Smooth muscle cell (in vitro differentiated cells): Measurements from ENCODE around the gene RAB34. TPM values are rescaled to one million over a fixed set of nuclear protein-coding genes. Genes with fewer than 3 reads are reported as not detected.
A peak's percentile ranks its signal among the peaks of the same experiment; 100 is the strongest.

Source experiments
- DNase-seq: peaks from one replicate; lab custom pipeline; 2025; ENCODE audit not compliant: unreplicated experiment; lab: John Stamatoyannopoulos, UW
- H2AFZ ChIP-seq: fragments of 200-600 bp; sonication (generic); 2 replicates; pipeline ENCODE4 v1.6.0; 2016; ENCODE audit warnings: antibody characterized with exemption, low read depth, mild to moderate bottlenecking
- H3F3A ChIP-seq: fragments of 200-600 bp; sonication (generic); 2 replicates; pipeline ENCODE4 v1.6.0; 2017; ENCODE audit warnings: antibody characterized with exemption, low read depth
- H3K27ac ChIP-seq: fragments of 200-600 bp; sonication (generic); 2 replicates; pipeline ENCODE4 v1.5.1; 2016; ENCODE audit warnings: low read depth, mild to moderate bottlenecking
- H3K27me3 ChIP-seq: fragments of 200-600 bp; sonication (generic); 2 replicates; pipeline ENCODE4 v1.6.1; 2016; ENCODE audit warnings: low read depth, mild to moderate bottlenecking
- H3K36me3 ChIP-seq: fragments of 200-600 bp; sonication (generic); 2 replicates; pipeline ENCODE4 v1.5.1; 2016; ENCODE audit warnings: low read depth
- H3K4me1 ChIP-seq: fragments of 200-600 bp; sonication (generic); 2 replicates; pipeline ENCODE4 v1.5.1; 2016; ENCODE audit warnings: low read depth
- H3K4me2 ChIP-seq: fragments of 200-600 bp; sonication (generic); 2 replicates; pipeline ENCODE4 v1.6.0; 2016; ENCODE audit warnings: mild to moderate bottlenecking
- H3K4me3 ChIP-seq: fragments of 200-600 bp; sonication (generic); 2 replicates; pipeline ENCODE4 v1.5.1; 2016; ENCODE audit warnings: mild to moderate bottlenecking
- H3K79me2 ChIP-seq: fragments of 200-600 bp; sonication (generic); 2 replicates; pipeline ENCODE4 v1.6.0; 2016; ENCODE audit warnings: low read depth, mild to moderate bottlenecking
- H3K9ac ChIP-seq: fragments of 200-600 bp; sonication (generic); 2 replicates; pipeline ENCODE4 v1.6.0; 2016; ENCODE audit warnings: low read depth
- H3K9me3 ChIP-seq: fragments of 200-600 bp; sonication (generic); replicated peaks from 2 replicates; pipeline ENCODE4 v1.5.1; 2016; ENCODE audit warnings: low read depth
- H4K20me1 ChIP-seq: fragments of 200-600 bp; sonication (generic); 2 replicates; pipeline ENCODE4 v1.6.0; 2016; ENCODE audit warnings: low read depth
- CTCF ChIP-seq: fragments of 200-600 bp; sonication (generic); IDR thresholded peaks from 2 replicates; pipeline ENCODE4 v1.5.1; 2017; ENCODE audit warnings: borderline replicate concordance, mild to moderate bottlenecking, antibody characterized with exemption; ENCODE audit not compliant: insufficient read depth, poor library complexity, severe bottlenecking
- WGBS: methylation state at CpG from one replicate; pipeline ENCODE4 v1.1.7; 2016; ENCODE audit warnings: low lambda C conversion rate; 5-methylcytosine and 5-hydroxymethylcytosine counted together
- polyA plus RNA-seq: library from polyadenylated mRNA; unstranded; fragments of >200 nt; fragmentation: Nextera tagmentation; extraction: Ambion mirVana; gene quantifications from 2 replicates; pipeline ENCODE4 v1.2.1, GENCODE V29; 2016
- total RNA-seq: library from RNA; depleted of rRNA; stranded (reverse); fragments of >200 nt; gene quantifications from 2 replicates; pipeline ENCODE4 v1.2.3, GENCODE V29; 2014

The RAB34 gene
- total and polyA plus RNA-seq, 2 experiments from 2014 or later, result 208 to 289 TPM

GRCh38 chr17:28733346-28733745 is 15.7 kb upstream of the RAB34 start:
- WGBS, result 91% methylated on average over 1 of the region's 1 CpG
- Histone ChIP-seq H3K27me3 (no peaks in the 10 kb centered on the region), H3K4me1 (no peaks in the 10 kb centered on the region), H3K79me2 (no peaks in the 10 kb centered on the region), H2AFZ (no peak overlapping the region), H3K4me3 (no peak overlapping the region), H3F3A (no peaks in the 10 kb centered on the region), H3K36me3 (no peaks in the 10 kb centered on the region), H3K9me3 (no peaks in the 10 kb centered on the region), H3K9ac (no peak overlapping the region), H3K4me2 (no peak overlapping the region), H4K20me1 (no peaks in the 10 kb centered on the region), H3K27ac (no peak overlapping the region)
- TF ChIP-seq CTCF, result no peak
- no peak for DNase-seq

DNA sequence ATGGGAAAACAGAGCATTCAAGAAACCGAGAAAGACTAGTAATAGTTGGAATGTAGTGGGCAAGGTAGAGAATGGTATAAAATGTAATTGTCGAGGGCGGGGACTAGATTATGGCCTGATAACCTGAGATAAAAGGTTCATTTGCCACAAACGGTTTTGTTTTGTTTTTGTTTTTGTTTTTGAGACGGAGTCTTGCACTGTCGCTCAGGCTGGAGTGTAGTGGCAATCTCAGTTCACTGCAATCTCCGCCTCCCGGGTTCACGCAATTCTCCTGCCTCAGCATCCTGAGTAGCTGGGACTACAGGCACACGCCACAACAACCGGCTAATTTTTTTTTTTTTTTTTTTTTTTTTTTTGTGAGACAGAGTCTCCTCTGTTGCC is 12.3 kb upstream of the RAB34 start:
- Histone ChIP-seq H3K9ac (no peak overlapping the region), H3F3A (peaks cover 4% of the 10 kb centered on the region), H3K4me2 (no peak overlapping the region), H4K20me1 (peaks cover 2% of the 10 kb centered on the region), H2AFZ (no peak overlapping the region), H3K27me3 (no peaks in the 10 kb centered on the region), H3K79me2 (no peaks in the 10 kb centered on the region), H3K4me1 (peaks cover 5% of the 10 kb centered on the region), H3K9me3 (no peaks in the 10 kb centered on the region), H3K27ac (no peak overlapping the region), H3K4me3 (no peak overlapping the region), H3K36me3 (no peaks in the 10 kb centered on the region)
- 88% methylated on average over 11 of the region's 11 CpGs for WGBS
- DNase-seq, result no peak
- TF ChIP-seq CTCF, result no peak

- no peak for TF ChIP-seq CTCF
- Histone ChIP-seq H3K9ac (peak within 1 kb of the TSS; percentile 90), H3F3A (peaks cover 4% of the 10 kb centered on the region), H3K4me1 (peaks cover 9% of the 10 kb centered on the region), H3K27me3 (no peaks in the 10 kb centered on the region), H3K4me2 (peak within 1 kb of the TSS; percentile 98), H2AFZ (peak within 1 kb of the TSS; percentile 83), H3K9me3 (no peaks in the 10 kb centered on the region), H3K36me3 (no peaks in the 10 kb centered on the region), H4K20me1 (peaks cover 11% of the 10 kb centered on the region), H3K27ac (peak within 1 kb of the TSS; percentile 98), H3K4me3 (peak within 1 kb of the TSS; percentile 86), H3K79me2 (no peaks in the 10 kb centered on the region)
- peak; percentile 96 for DNase-seq
- WGBS, result 1% methylated on average over 60 of the region's 64 CpGs
These were observed 10.9 kb upstream of the RAB34 start, which contains the start of gene NEK8 for GRCh38 chr17:28728364-28729200. TSS of gene NEK8 (plus strand) at chr17:28728788. CDS start at chr17:28728814, 26 bp downstream.
